Measurements from ENCODE around the gene ZFPL1.
A peak's percentile ranks its signal among the peaks of the same experiment; 100 is the strongest.

ZFPL1 gene

DNA sequence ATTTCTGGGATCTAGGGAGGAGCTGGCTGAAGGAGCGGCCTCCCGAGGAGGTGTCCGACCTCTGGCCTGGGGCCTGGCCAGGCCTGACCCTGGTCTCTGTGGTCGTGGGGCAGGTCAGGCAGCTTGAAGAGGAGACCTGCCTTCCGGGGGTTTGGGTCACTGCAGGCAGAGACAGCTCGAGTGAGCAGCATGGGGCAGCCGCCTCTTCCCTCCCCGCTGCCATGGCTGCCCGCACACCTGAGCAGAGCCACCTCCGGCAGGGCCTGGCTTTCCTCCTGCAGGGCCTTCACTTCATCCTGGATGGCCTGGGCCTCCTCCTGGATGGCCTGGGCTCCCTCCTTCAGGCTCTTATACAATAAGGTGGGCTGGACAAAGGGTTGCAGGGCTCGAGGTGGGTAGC, 17.7 kb upstream of the ZFPL1 start:
- TF ChIP-seq, protein P1, sequence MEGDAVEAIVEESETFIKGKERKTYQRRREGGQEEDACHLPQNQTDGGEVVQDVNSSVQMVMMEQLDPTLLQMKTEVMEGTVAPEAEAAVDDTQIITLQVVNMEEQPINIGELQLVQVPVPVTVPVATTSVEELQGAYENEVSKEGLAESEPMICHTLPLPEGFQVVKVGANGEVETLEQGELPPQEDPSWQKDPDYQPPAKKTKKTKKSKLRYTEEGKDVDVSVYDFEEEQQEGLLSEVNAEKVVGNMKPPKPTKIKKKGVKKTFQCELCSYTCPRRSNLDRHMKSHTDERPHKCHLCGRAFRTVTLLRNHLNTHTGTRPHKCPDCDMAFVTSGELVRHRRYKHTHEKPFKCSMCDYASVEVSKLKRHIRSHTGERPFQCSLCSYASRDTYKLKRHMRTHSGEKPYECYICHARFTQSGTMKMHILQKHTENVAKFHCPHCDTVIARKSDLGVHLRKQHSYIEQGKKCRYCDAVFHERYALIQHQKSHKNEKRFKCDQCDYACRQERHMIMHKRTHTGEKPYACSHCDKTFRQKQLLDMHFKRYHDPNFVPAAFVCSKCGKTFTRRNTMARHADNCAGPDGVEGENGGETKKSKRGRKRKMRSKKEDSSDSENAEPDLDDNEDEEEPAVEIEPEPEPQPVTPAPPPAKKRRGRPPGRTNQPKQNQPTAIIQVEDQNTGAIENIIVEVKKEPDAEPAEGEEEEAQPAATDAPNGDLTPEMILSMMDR (IDR thresholded peaks at IDR 0.05; ENCODE audit: low read depth, low read length): no peak
- no peak overlapping the region for H3K4me3 ChIP-seq (replicated peaks in 1 of 2; ENCODE audit: low read depth in 2 of 2, low read length in 2 of 2)
- no peak for DNase-seq (ENCODE audit: low read depth in 2 of 2)

DNA sequence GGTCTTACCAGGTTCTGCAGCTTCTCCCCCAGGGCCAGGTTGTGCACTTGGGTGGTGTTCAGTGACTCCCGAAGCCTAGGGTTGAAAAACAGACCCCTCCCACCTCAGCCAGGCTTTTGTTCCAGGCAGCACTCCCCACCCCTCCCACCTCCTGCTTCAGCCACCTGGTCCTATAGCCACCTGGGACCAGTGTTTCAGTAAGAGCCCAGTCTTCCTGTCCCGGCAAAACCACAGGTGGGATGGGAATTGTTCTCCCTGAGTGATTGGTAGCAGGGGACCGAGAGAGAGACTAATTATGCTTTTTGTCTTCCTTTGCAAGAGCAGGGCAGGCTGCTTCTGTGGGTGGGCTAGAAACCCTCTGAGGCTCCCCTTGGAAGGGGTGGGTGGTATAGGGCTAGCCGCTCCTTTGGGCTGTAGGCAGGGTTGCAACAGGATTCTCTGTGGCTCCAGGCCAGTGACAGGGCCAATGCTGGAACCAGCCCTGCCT, 17.2 kb upstream of the ZFPL1 start:
- H3K4me3 ChIP-seq (replicated peaks in 1 of 2; ENCODE audit: low read depth in 2 of 2, low read length in 2 of 2): no peak overlapping the region
- no peak for DNase-seq (ENCODE audit: low read depth in 2 of 2)
- TF ChIP-seq, protein P1 (IDR thresholded peaks at IDR 0.05; ENCODE audit: low read depth, low read length): no peak

DNA sequence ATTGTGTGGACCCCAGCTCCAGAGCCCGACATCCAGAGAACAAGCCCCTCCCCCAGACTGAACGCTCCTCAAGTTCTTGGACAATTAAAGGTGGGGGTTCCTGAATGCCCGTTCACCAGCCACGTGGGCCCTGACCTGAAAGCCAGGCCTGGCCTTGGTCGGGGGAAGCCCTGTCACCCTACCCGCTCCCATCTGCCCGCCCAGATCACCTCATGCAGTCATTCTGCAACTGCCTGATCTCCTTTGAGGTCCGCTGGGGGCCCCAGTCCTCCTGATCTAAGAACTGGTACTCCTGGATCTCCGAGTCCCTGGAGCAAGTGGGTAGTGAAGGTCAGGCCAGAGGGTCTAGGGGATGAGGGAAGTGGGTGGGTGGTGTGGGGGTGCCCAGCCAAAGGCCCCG, 16.6 kb upstream of the ZFPL1 start:
- TF ChIP-seq, protein P1 (IDR thresholded peaks at IDR 0.05; ENCODE audit: low read depth, low read length): no peak
- no peak for DNase-seq (ENCODE audit: low read depth in 2 of 2)
- H3K4me3 ChIP-seq (replicated peaks in 1 of 2; ENCODE audit: low read depth in 2 of 2, low read length in 2 of 2): no peak overlapping the region

DNA sequence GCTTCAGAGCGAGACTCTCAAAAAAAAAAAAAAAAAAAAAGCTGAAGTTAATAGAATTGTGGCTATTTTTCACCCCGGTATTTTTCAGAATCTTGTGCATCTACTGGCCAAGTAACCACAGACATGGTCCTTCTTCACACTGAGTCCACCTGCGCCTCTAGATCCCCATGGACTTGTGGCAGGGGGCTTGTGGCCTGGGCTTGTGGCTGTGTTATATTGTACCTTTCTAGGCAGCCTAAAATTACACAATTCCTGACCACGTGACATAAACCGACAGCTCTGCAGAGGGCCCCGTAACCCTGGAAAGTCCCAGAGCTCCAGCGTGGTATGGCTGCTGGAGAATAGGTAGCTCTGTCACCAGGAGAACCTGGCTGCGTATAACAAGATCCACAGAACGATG, 14.8 kb upstream of the ZFPL1 start:
- H3K4me3 ChIP-seq (replicated peaks in 1 of 2; ENCODE audit: low read depth in 2 of 2, low read length in 2 of 2): no peak overlapping the region
- TF ChIP-seq, protein P1 (IDR thresholded peaks at IDR 0.05; ENCODE audit: low read depth, low read length): no peak
- DNase-seq (ENCODE audit: low read depth in 2 of 2): peak in 1 of 2 donors; percentile 40

DNA sequence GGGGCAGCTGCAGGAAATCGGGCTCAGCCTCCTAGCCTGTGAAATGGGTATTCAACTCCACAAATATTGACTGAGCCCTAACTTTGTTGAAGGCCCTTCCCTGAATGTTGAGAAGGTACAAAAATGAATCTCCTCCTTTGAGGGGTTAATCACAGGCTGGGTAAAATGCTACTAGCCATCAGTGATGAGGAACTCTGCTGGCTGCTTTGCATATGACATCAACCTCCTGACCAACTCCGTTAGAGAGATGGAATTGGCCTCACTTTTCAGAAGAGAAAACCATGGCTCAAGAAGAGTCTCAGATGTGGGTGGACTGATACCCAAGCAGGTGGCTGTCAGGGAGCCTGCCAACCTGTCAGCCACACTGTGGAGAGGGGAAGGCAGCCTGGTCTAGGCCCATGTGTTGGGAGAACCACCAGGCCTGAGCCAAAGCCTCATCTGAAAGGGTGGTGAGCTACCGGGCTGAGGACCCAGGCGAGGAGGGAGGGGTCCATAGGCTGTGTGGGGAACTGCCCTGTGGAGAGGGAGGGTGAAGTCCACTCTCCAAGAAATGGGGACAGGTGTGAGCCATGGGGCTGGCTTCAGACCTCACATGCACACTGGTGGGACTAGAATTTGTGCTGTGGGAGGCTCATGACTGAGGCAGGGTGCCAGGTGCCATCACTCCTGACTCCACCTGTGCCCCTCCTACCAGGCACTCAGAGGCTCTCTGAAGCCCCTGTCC, 12.0 kb upstream of the ZFPL1 start:
- TF ChIP-seq, protein P1 (IDR thresholded peaks at IDR 0.05; ENCODE audit: low read depth, low read length): no peak
- H3K4me3 ChIP-seq (replicated peaks in 1 of 2; ENCODE audit: low read depth in 2 of 2, low read length in 2 of 2): no peak overlapping the region
- DNase-seq (ENCODE audit: low read depth in 2 of 2): no peak

DNA sequence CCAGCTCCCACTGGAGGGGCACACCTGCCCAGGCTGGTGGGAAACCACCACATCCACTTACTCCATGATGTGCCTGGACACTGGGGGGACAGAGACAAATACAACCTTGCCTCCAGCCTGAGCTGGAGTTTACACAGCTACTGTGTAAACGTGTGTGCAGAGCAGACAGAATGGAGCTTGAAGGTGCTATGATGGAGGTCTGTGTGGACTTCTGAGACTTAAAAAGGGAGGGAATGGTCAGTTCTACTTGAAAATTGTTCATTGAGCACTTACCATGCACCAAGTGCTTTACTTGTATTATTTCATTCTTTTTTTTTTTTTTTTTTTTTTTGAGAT, 11.4 kb upstream of the ZFPL1 start:
- H3K4me3 ChIP-seq (replicated peaks in 1 of 2; ENCODE audit: low read depth in 2 of 2, low read length in 2 of 2): no peak overlapping the region
- TF ChIP-seq, protein P1 (IDR thresholded peaks at IDR 0.05; ENCODE audit: low read depth, low read length): no peak
- DNase-seq (ENCODE audit: low read depth in 2 of 2): no peak

DNA sequence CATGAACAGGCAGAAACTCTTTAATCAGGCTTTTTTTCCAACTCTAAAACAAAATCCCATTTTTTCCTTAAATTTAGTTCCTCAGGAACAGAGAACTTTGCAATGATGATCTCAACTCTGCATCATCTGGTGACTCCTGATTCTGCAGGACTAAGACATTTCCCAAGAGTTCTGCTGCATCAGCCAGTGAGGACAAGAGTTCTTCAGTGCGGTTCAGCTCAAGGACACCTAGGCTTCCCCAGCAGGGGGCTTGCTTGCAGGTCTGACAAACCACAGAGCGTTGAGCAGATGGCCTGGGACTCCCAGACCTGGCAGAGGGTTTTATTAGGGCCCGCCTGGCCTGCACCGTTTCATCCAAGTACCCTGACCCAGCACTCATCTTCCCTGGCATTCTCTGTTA, 6.6 kb upstream of the ZFPL1 start:
- no peak overlapping the region for H3K4me3 ChIP-seq (replicated peaks in 1 of 2; ENCODE audit: low read depth in 2 of 2, low read length in 2 of 2)
- DNase-seq (ENCODE audit: low read depth in 2 of 2): peak in 1 of 2 donors; percentile 24
- TF ChIP-seq, protein P1 (IDR thresholded peaks at IDR 0.05; ENCODE audit: low read depth, low read length): no peak
